OCI-LY3 (cell line): ENCODE data around the gene ELF3.

ENCODE experiments used
- CTCF ChIP-seq: fragments of 200-600, 300-600 bp; sonication (generic); IDR thresholded peaks from 2 replicates; pipeline ENCODE4 v1.5.1; 2014; ENCODE audit warnings: antibody characterized with exemption, low read length, low read depth
- EZH2phosphoT487 ChIP-seq: fragments of 200-600 bp; shearing (Covaris generic); IDR thresholded peaks from 2 replicates; pipeline ENCODE4 v1.6.1; 2018; ENCODE audit warnings: antibody characterized with exemption, mixed run types, low read depth

GRCh38 chr1:201964261-201964660, 46.1 kb upstream of the ELF3 start:
- TF ChIP-seq CTCF (no peak), EZH2phosphoT487 (no peak)
